K562 (cell line): ENCODE results near the gene ERF. TPM values are rescaled to one million over a fixed set of nuclear protein-coding genes. Genes with fewer than 3 reads are reported as not detected.

Experiments
- FIP1L1 ChIP-seq: fragments of 200-400 bp; formaldehyde crosslinking; IDR thresholded peaks from 2 replicates; pipeline ENCODE4 v1.6.1; 2018; ENCODE audit warnings: mild to moderate bottlenecking, low read depth, low read length; ENCODE audit not compliant: poor library complexity, severe bottlenecking
- JUND ChIP-seq, 2 experiments: IDR thresholded peaks; 2 replicates in 1 of 2; 3 replicates in 1 of 2; pipeline ENCODE4 v1.6.1; 2011; ENCODE audit warnings: borderline replicate concordance in 2 of 2, low read depth in 2 of 2, low read length in 2 of 2, improper control_type of control experiment in 1 of 2, missing biosample characterization in 1 of 2, missing genetic modification characterization in 1 of 2, missing genetic modification reagents in 1 of 2
- NFRKB ChIP-seq: fragments of 450-650 bp; IDR thresholded peaks from 2 replicates; pipeline ENCODE4 v1.6.1; 2016; ENCODE audit warnings: low read depth
- PHTF2 ChIP-seq: fragments of 250-450 bp; sonication (Bioruptor Pico); IDR thresholded peaks from 2 replicates; pipeline ENCODE4 v1.5.0; 2021; ENCODE audit warnings: mild to moderate bottlenecking
- PRPF4 ChIP-seq: fragments of 200-400 bp; formaldehyde crosslinking; IDR thresholded peaks from one replicate; pipeline ENCODE4 v1.6.1; 2017; ENCODE audit warnings: low read length, low read depth, mild to moderate bottlenecking; ENCODE audit not compliant: insufficient read depth, poor library complexity, severe bottlenecking
- STAT5B ChIP-seq: fragments of 250-450 bp; sonication (Bioruptor Pico); IDR thresholded peaks from 2 replicates; pipeline ENCODE4 v1.8.0; 2021; ENCODE audit warnings: mild to moderate bottlenecking, inconsistent platforms
- TAF15 ChIP-seq: fragments of 200-400 bp; formaldehyde crosslinking; IDR thresholded peaks from 2 replicates; pipeline ENCODE4 v1.6.1; 2017; ENCODE audit warnings: mild to moderate bottlenecking, low read depth, low read length, moderate library complexity
- ZBTB7A ChIP-seq: IDR thresholded peaks from 2 replicates; pipeline ENCODE4 v1.6.1; 2011; ENCODE audit warnings: low read depth, mild to moderate bottlenecking, low read length, moderate library complexity, borderline replicate concordance; ENCODE audit not compliant: control insufficient read depth
- ZNF175 ChIP-seq: fragments of 200-800 bp; sonication (Bioruptor generic); IDR thresholded peaks from 2 replicates; pipeline ENCODE4 v1.6.1; 2016; ENCODE audit warnings: low read depth, mild to moderate bottlenecking, missing genetic modification characterization, missing compliant biosample characterization
- ZNF766 ChIP-seq: fragments of 200-800 bp; sonication (Bioruptor generic); conservative IDR thresholded peaks from 2 replicates; pipeline ENCODE4 v1.6.1; 2016; ENCODE audit warnings: missing genetic modification characterization, missing compliant biosample characterization
- polyA plus RNA-seq, 8 experiments: library from polyadenylated mRNA; depleted of rRNA in 4 of 8; stranded (reverse) in 5 of 8; unstranded in 3 of 8; fragments of >200 nt; fragmentation: Nextera tagmentation in 2 of 8; fragmentation: Illumina TruSeq in 1 of 8; extraction: Ambion mirVana in 2 of 8; extraction: Trizol in 1 of 8; gene quantifications; 2 replicates each; pipeline versions ENCODE4 v1.2.1 to v1.2.3, GENCODE V29; 2011 to 2014; ENCODE audit warnings: inconsistent platforms in 1 of 8, missing spikeins in 1 of 8
- total RNA-seq, 7 experiments: library from RNA; depleted of rRNA in 6 of 7; stranded (reverse); fragments of >200 nt in 6 of 7; fragmentation: Illumina TruSeq in 2 of 7; extraction: Trizol in 2 of 7; gene quantifications; 2 replicates each; pipeline versions ENCODE4 v1.2.1 to v1.2.3, GENCODE V29; 2011 to 2021; ENCODE audit warnings: low replicate concordance in 1 of 7
- TF ChIP-seq, protein P1 (sequence below): fragments of 450-650 bp; IDR thresholded peaks from 2 replicates; pipeline ENCODE4 v1.6.1; 2016; ENCODE audit warnings: missing biosample characterization, missing genetic modification characterization
- TF ChIP-seq, protein P2 (sequence below): fragments of 450-650 bp; IDR thresholded peaks from 2 replicates; pipeline ENCODE4 v1.6.1; 2016; ENCODE audit warnings: borderline replicate concordance
- TF ChIP-seq, protein P3 (sequence below), 2 experiments: fragments of 150-350 bp in 1 of 2; IDR thresholded peaks; 2 replicates each; pipeline ENCODE4 v1.6.1; 2012 to 2016; ENCODE audit warnings: low read depth in 2 of 2, low read length in 2 of 2, mild to moderate bottlenecking in 1 of 2, moderate library complexity in 1 of 2
- TF ChIP-seq, protein P4 (sequence below): sonication (generic); formaldehyde crosslinking; IDR thresholded peaks from 2 replicates; pipeline ENCODE4 v1.8.1; 2023; ENCODE audit warnings: mild to moderate bottlenecking, missing genetic modification reagents, moderate library complexity
- TF ChIP-seq, protein P5 (sequence below), 2 experiments: fragments of 450-650 bp; IDR thresholded peaks; 2 replicates each; pipeline ENCODE4 v1.6.1; 2016
- TF ChIP-seq, protein P6 (sequence below): sonication (generic); formaldehyde crosslinking; IDR thresholded peaks from 2 replicates; pipeline ENCODE4 v1.8.0; 2022; ENCODE audit warnings: missing genetic modification reagents, mild to moderate bottlenecking, borderline replicate concordance

The ERF gene
- total and polyA plus RNA-seq, 9 of the 15 experiments (the other 6 are each of a cell fraction or from before 2014, with no cell fraction given): 0.03 to 75.4 (median 27.0) TPM

DNA sequence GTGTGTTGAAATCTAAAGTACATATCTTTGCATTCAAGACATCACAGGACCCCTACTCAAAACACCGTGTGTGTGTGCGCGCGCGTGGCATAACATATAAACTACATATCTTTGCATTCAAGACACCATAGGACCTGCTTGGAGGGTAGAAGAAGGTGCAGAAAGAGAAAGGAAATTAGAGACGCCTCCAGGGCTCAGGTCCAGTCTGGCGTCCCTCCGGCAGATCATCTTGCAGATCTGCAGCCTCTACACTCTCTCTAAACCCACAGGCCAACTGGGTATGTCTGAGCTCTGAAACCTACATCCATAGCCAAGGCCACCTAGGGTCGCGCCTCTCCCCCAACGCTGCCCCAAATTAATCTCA lies 48.2 kb upstream of the ERF start (continued):
- TF ChIP-seq, protein P1, sequence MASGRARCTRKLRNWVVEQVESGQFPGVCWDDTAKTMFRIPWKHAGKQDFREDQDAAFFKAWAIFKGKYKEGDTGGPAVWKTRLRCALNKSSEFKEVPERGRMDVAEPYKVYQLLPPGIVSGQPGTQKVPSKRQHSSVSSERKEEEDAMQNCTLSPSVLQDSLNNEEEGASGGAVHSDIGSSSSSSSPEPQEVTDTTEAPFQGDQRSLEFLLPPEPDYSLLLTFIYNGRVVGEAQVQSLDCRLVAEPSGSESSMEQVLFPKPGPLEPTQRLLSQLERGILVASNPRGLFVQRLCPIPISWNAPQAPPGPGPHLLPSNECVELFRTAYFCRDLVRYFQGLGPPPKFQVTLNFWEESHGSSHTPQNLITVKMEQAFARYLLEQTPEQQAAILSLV: 0 out of 2 replicates have a peak, but pooled peaks have one; percentile 4
- TF ChIP-seq PRPF4 (no peak), STAT5B (no peak), ZNF766 (no peak), ZNF175 (CRISPR knock-in tag) (no peak), FIP1L1 (no peak), NFRKB (peak; percentile 48; the same call in 1 of the 2 replicates), JUND (IDR thresholded peaks at IDR 0.05; ENCODE audit: borderline replicate concordance, low read depth, low read length) (no peak), JUND (tag; IDR thresholded peaks at IDR 0.05; ENCODE audit: borderline replicate concordance, low read depth, low read length) (0 out of 3 replicates have a peak, but pooled peaks have one; percentile 38), TAF15 (no peak), PHTF2 (CRISPR knock-in tag) (0 out of 2 replicates have a peak, but pooled peaks have one; percentile 49), ZBTB7A (no peak)
- TF ChIP-seq, protein P2, sequence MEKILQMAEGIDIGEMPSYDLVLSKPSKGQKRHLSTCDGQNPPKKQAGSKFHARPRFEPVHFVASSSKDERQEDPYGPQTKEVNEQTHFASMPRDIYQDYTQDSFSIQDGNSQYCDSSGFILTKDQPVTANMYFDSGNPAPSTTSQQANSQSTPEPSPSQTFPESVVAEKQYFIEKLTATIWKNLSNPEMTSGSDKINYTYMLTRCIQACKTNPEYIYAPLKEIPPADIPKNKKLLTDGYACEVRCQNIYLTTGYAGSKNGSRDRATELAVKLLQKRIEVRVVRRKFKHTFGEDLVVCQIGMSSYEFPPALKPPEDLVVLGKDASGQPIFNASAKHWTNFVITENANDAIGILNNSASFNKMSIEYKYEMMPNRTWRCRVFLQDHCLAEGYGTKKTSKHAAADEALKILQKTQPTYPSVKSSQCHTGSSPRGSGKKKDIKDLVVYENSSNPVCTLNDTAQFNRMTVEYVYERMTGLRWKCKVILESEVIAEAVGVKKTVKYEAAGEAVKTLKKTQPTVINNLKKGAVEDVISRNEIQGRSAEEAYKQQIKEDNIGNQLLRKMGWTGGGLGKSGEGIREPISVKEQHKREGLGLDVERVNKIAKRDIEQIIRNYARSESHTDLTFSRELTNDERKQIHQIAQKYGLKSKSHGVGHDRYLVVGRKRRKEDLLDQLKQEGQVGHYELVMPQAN: no peak; the same call in 1 of the 2 replicates
- TF ChIP-seq, protein P3, sequence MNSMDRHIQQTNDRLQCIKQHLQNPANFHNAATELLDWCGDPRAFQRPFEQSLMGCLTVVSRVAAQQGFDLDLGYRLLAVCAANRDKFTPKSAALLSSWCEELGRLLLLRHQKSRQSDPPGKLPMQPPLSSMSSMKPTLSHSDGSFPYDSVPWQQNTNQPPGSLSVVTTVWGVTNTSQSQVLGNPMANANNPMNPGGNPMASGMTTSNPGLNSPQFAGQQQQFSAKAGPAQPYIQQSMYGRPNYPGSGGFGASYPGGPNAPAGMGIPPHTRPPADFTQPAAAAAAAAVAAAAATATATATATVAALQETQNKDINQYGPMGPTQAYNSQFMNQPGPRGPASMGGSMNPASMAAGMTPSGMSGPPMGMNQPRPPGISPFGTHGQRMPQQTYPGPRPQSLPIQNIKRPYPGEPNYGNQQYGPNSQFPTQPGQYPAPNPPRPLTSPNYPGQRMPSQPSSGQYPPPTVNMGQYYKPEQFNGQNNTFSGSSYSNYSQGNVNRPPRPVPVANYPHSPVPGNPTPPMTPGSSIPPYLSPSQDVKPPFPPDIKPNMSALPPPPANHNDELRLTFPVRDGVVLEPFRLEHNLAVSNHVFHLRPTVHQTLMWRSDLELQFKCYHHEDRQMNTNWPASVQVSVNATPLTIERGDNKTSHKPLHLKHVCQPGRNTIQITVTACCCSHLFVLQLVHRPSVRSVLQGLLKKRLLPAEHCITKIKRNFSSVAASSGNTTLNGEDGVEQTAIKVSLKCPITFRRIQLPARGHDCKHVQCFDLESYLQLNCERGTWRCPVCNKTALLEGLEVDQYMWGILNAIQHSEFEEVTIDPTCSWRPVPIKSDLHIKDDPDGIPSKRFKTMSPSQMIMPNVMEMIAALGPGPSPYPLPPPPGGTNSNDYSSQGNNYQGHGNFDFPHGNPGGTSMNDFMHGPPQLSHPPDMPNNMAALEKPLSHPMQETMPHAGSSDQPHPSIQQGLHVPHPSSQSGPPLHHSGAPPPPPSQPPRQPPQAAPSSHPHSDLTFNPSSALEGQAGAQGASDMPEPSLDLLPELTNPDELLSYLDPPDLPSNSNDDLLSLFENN (IDR thresholded peaks at IDR 0.05; ENCODE audit: low read depth in 2 of 2, low read length in 2 of 2): no peak
- TF ChIP-seq, protein P4, sequence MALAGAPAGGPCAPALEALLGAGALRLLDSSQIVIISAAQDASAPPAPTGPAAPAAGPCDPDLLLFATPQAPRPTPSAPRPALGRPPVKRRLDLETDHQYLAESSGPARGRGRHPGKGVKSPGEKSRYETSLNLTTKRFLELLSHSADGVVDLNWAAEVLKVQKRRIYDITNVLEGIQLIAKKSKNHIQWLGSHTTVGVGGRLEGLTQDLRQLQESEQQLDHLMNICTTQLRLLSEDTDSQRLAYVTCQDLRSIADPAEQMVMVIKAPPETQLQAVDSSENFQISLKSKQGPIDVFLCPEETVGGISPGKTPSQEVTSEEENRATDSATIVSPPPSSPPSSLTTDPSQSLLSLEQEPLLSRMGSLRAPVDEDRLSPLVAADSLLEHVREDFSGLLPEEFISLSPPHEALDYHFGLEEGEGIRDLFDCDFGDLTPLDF (CRISPR knock-in tag): 0 out of 2 replicates have a peak, but pooled peaks have one; percentile 47
- TF ChIP-seq, protein P5, sequence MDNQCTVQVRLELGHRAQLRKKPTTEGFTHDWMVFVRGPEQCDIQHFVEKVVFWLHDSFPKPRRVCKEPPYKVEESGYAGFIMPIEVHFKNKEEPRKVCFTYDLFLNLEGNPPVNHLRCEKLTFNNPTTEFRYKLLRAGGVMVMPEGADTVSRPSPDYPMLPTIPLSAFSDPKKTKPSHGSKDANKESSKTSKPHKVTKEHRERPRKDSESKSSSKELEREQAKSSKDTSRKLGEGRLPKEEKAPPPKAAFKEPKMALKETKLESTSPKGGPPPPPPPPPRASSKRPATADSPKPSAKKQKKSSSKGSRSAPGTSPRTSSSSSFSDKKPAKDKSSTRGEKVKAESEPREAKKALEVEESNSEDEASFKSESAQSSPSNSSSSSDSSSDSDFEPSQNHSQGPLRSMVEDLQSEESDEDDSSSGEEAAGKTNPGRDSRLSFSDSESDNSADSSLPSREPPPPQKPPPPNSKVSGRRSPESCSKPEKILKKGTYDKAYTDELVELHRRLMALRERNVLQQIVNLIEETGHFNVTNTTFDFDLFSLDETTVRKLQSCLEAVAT (IDR thresholded peaks at IDR 0.05): 0 out of 4 replicates have a peak, but pooled peaks of 1 of the 2 experiments have one; percentile 0
- TF ChIP-seq, protein P6, sequence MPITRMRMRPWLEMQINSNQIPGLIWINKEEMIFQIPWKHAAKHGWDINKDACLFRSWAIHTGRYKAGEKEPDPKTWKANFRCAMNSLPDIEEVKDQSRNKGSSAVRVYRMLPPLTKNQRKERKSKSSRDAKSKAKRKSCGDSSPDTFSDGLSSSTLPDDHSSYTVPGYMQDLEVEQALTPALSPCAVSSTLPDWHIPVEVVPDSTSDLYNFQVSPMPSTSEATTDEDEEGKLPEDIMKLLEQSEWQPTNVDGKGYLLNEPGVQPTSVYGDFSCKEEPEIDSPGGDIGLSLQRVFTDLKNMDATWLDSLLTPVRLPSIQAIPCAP: no peak
